ENCODE results near the gene KRT37.
"Not testable (repeated sequence)": the region's sequence is repeated elsewhere in the genome, so short reads cannot be mapped to it uniquely, and the experiment has no call there.

Gene KRT37

DNA sequence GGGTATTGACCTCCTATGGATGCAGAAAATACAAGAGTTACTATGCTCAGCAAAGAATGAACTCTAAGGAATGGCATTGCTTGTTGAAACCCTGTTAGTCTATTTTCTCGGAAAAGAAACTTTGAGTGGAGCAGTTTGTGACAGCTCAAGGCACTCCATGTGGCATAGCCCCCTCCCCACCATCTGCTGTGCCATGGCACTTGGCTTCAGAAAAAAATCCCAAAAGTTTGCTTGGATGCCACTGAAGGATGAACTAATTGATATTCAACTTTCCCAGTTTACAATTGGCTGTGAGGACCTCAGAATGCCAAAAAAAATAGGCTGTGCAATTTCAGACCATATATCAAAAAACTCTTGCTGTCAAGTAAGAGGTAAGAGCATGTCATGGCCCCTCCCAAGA, 28.8 kb downstream of the KRT37 start:
- in situ Hi-C loops (cut with HindIII; ENCODE audit: low sequenced_read_pairs) = no loop called here
- no peak overlapping the region for H3K4me3 ChIP-seq (ENCODE audit: low read depth, low read length)
- no peak for DNase-seq (ENCODE audit: low read depth)
- TF ChIP-seq, protein P1, sequence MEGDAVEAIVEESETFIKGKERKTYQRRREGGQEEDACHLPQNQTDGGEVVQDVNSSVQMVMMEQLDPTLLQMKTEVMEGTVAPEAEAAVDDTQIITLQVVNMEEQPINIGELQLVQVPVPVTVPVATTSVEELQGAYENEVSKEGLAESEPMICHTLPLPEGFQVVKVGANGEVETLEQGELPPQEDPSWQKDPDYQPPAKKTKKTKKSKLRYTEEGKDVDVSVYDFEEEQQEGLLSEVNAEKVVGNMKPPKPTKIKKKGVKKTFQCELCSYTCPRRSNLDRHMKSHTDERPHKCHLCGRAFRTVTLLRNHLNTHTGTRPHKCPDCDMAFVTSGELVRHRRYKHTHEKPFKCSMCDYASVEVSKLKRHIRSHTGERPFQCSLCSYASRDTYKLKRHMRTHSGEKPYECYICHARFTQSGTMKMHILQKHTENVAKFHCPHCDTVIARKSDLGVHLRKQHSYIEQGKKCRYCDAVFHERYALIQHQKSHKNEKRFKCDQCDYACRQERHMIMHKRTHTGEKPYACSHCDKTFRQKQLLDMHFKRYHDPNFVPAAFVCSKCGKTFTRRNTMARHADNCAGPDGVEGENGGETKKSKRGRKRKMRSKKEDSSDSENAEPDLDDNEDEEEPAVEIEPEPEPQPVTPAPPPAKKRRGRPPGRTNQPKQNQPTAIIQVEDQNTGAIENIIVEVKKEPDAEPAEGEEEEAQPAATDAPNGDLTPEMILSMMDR (IDR thresholded peaks at IDR 0.05; ENCODE audit: low read depth, low read length, missing control alignments) = no peak

DNA sequence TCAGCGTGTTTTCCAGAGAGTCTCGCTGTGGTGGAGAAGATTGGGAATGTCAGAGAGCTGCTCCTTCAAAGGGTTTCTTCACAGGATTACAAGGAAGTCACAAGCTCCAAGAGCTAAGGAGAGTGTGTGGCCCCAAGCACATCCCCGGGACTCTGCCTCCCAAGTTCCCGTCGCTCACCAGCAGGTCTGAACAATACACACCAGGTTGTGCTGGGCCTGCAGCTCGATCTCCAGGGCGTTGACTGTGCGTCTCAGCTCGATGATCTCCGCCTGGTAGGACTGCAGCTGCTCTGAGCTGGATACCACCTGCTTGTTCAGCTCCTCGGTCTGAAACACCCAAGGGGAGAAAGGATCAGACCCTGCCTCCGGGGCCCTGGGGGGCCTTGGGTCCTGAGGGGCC, 29.3 kb downstream of the KRT37 start:
- DNase-seq (ENCODE audit: low read depth); H3K4me3 ChIP-seq (ENCODE audit: low read depth, low read length); in situ Hi-C loops (cut with HindIII; ENCODE audit: low sequenced_read_pairs): not testable (repeated sequence)

DNA sequence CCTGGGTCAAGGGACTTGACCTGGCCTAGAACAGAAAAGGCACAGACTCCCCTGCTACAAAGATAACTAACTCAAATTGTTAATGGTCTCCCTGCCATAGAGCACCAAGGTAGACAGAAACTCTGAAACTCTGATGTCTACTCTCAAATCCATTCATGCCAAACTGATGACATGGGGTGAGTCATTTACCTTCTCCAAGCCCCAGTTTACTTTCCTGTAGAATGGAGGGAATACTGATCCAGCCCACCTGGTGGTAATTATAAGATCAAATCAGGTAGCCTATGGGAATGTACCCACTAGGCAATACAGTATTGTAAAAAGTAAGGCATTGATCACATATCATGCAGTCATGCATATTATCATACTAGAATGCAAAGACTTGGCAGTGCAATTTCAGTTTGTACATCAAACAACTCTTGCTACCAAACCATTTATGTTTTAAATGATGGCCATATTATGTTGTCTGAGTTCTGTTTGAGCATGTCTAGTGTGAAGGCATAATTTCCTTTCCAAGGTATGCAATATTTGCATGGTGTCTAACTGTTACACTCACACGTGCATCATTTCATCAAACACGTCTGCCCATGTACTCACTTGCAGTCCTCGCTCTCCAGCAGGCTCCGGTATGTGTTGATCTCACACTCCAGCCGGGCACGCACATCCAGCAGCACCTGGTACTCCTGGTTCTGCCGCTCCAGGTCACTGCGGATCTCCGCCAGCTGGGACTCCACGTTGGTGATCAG, 30.0 kb downstream of the KRT37 start:
- H3K4me3 ChIP-seq (ENCODE audit: low read depth, low read length) = no peak overlapping the region
- no peak for DNase-seq (ENCODE audit: low read depth)
- TF ChIP-seq, protein P1 (IDR thresholded peaks at IDR 0.05; ENCODE audit: low read depth, low read length, missing control alignments) = no peak
- in situ Hi-C loops (cut with HindIII; ENCODE audit: low sequenced_read_pairs) = no loop called here

DNA sequence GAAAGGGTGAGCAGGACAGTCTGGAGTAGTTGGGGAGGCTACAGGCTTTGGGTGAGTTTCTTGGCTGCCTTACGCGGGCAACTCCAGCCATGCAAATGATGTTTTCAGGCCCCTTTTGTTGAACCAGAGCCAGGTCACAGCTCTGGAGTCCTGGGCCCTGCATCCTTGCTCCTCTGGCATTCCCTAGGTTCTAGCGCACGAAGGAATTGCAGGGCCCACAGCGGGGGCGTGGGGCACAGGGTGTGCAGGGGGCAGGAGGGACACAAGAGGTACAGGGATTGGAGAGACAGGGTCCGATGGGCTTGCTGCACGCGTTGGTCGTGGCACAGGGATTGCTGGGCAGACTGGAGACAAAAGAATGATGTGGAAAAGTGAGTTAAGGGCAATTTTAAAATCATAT, 30.6 kb downstream of the KRT37 start:
- TF ChIP-seq, protein P1 (IDR thresholded peaks at IDR 0.05; ENCODE audit: low read depth, low read length, missing control alignments) = no peak
- no peak for DNase-seq (ENCODE audit: low read depth)
- in situ Hi-C loops (cut with HindIII; ENCODE audit: low sequenced_read_pairs) = no loop called here
- no peak overlapping the region for H3K4me3 ChIP-seq (ENCODE audit: low read depth, low read length)

DNA sequence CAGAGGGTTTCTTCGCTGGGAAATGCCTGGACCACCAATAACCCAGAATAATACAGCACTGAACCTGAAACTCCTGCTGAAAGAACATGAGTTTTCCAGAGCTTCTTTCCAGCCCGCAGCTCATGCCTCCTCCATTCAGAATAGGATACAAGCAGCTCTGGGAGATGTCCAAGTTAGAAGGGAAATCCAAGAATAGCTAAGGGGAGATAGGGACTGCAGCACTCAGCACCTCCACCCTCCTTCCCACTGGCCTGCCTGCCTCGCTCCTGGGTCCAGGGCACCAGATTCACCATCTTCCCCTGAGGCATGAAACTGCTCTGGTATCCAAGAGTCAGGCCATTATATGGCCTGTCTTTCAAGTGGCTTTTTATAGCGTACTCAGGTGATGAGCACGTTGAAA, 31.1 kb downstream of the KRT37 start:
- TF ChIP-seq, protein P1 (IDR thresholded peaks at IDR 0.05; ENCODE audit: low read depth, low read length, missing control alignments) = no peak
- no peak overlapping the region for H3K4me3 ChIP-seq (ENCODE audit: low read depth, low read length)
- in situ Hi-C loops (cut with HindIII; ENCODE audit: low sequenced_read_pairs) = no loop called here
- no peak for DNase-seq (ENCODE audit: low read depth)

DNA sequence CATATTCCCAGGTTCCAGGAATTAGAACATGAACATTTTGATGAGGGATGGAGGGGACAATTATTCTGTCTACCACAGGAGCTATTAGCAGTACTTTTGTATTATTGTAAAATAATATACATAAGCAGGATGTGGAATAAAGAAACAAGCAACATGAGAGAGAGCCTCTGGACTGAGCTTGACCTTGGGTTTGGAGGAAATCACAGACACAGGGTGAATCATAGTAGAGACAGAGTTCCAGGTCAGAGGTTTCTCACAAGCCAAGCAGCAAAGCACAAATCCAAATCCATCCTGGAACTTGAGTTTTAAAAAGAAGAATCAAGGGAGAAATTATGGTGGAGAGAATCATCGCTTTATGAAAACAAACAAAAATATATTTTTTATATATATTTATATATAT, 32.1 kb downstream of the KRT37 start:
- in situ Hi-C loops (cut with HindIII; ENCODE audit: low sequenced_read_pairs) = no loop called here
- no peak for DNase-seq (ENCODE audit: low read depth)
- no peak overlapping the region for H3K4me3 ChIP-seq (ENCODE audit: low read depth, low read length)
- TF ChIP-seq, protein P1 (IDR thresholded peaks at IDR 0.05; ENCODE audit: low read depth, low read length, missing control alignments) = no peak

DNA sequence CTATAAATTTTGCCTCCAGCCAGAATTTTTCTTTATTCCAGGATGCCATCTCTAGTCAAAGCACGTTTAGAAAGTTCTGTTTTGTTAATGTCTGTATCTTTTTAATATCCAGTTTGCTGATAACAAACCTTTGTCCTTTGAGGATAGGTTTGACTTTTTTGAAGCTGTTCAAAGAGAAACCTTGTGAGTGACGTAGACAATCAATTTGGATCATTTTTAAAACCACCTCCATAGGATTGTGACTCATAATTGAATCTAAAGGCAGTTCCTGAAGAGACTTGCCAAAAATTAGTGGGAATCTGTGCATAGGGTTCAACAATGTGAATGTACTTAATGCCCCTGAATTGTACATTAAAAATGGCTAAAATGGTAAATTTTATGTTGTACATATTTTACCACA, 32.9 kb downstream of the KRT37 start:
- TF ChIP-seq, protein P1 (IDR thresholded peaks at IDR 0.05; ENCODE audit: low read depth, low read length, missing control alignments) = no peak
- no peak overlapping the region for H3K4me3 ChIP-seq (ENCODE audit: low read depth, low read length)
- in situ Hi-C loops (cut with HindIII; ENCODE audit: low sequenced_read_pairs) = no loop called here
- no peak for DNase-seq (ENCODE audit: low read depth)

All from astrocyte of the cerebellum (primary cell).